Glutamatergic neuron (in vitro differentiated cells): Measurements from ENCODE around the gene SRGN. TPM values are rescaled to one million over a fixed set of nuclear protein-coding genes. Genes with fewer than 3 reads are reported as not detected.
A peak's percentile ranks its signal among the peaks of the same experiment; 100 is the strongest.

Experiments
- DNase-seq: peaks from one replicate; pipeline ENCODE4 v3.0.0; 2022
- H3K27ac Mint-ChIP-seq: one replicate; pipeline ENCODE4 v1.8.0; 2020; ENCODE audit warnings: mild to moderate bottlenecking, mixed read lengths, inconsistent platforms; ENCODE audit not compliant: unreplicated experiment
- H3K27me3 Mint-ChIP-seq: one replicate; pipeline ENCODE4 v1.8.0; 2020; ENCODE audit warnings: mild to moderate bottlenecking, moderate library complexity, mixed read lengths, inconsistent platforms; ENCODE audit not compliant: unreplicated experiment
- H3K36me3 Mint-ChIP-seq: one replicate; pipeline ENCODE4 v1.8.0; 2020; ENCODE audit warnings: mild to moderate bottlenecking, mixed read lengths, inconsistent platforms; ENCODE audit not compliant: unreplicated experiment
- H3K4me1 Mint-ChIP-seq: one replicate; pipeline ENCODE4 v1.8.0; 2020; ENCODE audit warnings: mild to moderate bottlenecking, low read depth, mixed read lengths, inconsistent platforms; ENCODE audit not compliant: unreplicated experiment
- H3K4me3 Mint-ChIP-seq: one replicate; pipeline ENCODE4 v1.8.0; 2020; ENCODE audit warnings: mild to moderate bottlenecking, mixed read lengths, inconsistent platforms; ENCODE audit not compliant: unreplicated experiment
- H3K9me3 Mint-ChIP-seq: one replicate; pipeline ENCODE4 v1.8.0; 2020; ENCODE audit warnings: mild to moderate bottlenecking, moderate library complexity, mixed read lengths, inconsistent platforms; ENCODE audit not compliant: unreplicated experiment
- total RNA-seq: library from RNA; stranded (reverse); fragmentation: NEBNext Ultra II Directional; extraction: Animal tissue kit (Norgen Biotek cat#: 25700); gene quantifications from one replicate; pipeline ENCODE4 v1.2.1, GENCODE V29; 2021; ENCODE audit not compliant: unreplicated experiment
- TF ChIP-seq, protein P1 (sequence below): fragments of 200-600 bp; sonication (generic); IDR thresholded peaks from one replicate; pipeline ENCODE4 v1.5.0; 2021; ENCODE audit not compliant: partially characterized antibody, unreplicated experiment

The SRGN gene
- total RNA-seq, 1 donor from 2014 or later: not detected

DNA sequence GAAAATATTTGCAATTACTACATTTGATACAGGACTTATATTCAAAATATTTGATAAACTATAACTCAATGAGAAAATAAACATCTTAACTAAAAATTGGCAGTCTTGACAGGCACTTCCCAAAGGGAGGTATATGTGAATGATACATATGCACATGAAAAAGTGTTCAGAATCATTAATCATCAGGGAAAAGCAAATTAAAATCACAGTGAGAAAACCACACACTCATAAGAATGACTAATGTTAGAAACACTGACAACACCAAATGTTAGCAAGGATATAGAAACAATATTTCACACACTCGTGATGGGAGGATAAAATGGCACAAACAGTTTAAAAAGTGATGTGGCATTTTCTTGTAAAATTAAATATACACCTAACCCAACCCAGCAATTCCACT, 32.0 kb downstream of the SRGN start:
- H3K27me3 Mint-ChIP-seq: peaks cover 4% of the 10 kb centered on the region
- H3K4me3 Mint-ChIP-seq: no peak overlapping the region
- H3K9me3 Mint-ChIP-seq: peaks cover 9% of the 10 kb centered on the region
- H3K36me3 Mint-ChIP-seq: no peaks in the 10 kb centered on the region
- H3K4me1 Mint-ChIP-seq: peaks cover 1% of the 10 kb centered on the region
- DNase-seq: no peak
- H3K27ac Mint-ChIP-seq: no peak overlapping the region
- TF ChIP-seq, protein P1, sequence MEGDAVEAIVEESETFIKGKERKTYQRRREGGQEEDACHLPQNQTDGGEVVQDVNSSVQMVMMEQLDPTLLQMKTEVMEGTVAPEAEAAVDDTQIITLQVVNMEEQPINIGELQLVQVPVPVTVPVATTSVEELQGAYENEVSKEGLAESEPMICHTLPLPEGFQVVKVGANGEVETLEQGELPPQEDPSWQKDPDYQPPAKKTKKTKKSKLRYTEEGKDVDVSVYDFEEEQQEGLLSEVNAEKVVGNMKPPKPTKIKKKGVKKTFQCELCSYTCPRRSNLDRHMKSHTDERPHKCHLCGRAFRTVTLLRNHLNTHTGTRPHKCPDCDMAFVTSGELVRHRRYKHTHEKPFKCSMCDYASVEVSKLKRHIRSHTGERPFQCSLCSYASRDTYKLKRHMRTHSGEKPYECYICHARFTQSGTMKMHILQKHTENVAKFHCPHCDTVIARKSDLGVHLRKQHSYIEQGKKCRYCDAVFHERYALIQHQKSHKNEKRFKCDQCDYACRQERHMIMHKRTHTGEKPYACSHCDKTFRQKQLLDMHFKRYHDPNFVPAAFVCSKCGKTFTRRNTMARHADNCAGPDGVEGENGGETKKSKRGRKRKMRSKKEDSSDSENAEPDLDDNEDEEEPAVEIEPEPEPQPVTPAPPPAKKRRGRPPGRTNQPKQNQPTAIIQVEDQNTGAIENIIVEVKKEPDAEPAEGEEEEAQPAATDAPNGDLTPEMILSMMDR: no peak

GRCh38 chr10:69123306-69123746, 35.4 kb downstream of the SRGN start:
- TF ChIP-seq, protein P1: peak; percentile 4
- Mint-ChIP-seq H3K4me3 (peak overlapping the region; percentile 93), H3K27me3 (peaks cover 4% of the 10 kb centered on the region), H3K27ac (peak overlapping the region; percentile 85), H3K9me3 (peaks cover 10% of the 10 kb centered on the region), H3K36me3 (no peaks in the 10 kb centered on the region), H3K4me1 (peaks cover 3% of the 10 kb centered on the region)
- peak; percentile 69 for DNase-seq

DNA sequence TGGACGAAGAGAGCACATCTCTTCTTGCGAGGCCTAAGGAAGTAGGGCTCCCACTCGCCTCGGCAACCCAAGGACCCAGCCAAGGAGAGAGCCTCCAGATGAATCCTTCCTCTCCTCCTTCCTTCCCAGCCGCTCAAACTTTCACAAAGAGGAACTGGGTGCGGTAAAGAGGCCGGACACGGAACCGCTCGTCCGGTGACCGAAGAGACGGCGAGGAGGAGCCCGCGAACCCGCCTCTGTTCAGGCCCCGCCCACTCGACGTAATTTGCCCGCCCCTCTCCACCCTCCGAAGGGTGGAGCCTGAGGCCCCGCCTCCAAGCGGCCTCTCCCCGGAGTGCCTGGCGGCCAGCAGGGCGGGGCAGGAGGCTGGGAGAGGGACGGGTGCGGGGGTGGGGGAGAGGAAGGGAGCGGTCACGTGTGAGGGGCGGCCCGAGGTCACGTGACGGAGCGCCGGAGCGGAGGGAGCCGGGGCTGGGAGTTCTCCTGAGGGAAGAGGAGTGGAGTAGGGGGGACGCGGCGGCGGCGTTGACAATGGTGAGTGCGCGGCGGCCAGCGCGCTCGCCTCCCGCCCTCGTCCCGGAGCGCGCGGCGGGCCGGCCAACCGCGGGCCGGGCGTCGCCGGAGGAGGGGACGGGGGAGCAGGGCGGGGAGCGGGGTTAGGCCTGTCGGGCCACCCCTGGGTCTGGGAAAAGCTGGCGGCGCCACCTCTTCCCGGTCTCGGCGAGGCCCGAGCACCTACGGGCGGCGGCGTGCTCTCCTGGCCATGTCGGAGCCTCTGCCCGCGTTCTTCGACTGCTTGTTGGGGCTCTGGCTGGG, 36.1 kb downstream of the SRGN start, which contains the start of gene VPS26A:
TSS of gene VPS26A (plus strand) at position 432 of the 816 bp plus-strand sequence. CDS start at position 532, 100 bp downstream.
- no peaks in the 10 kb centered on the region for H3K36me3 Mint-ChIP-seq
- peaks cover 3% of the 10 kb centered on the region for H3K4me1 Mint-ChIP-seq
- H3K27ac Mint-ChIP-seq: peak within 1 kb of the TSS; percentile 85
- TF ChIP-seq, protein P1: peak; percentile 3
- DNase-seq: peak; percentile 100
- peaks cover 10% of the 10 kb centered on the region for H3K9me3 Mint-ChIP-seq
- H3K27me3 Mint-ChIP-seq: peaks cover 4% of the 10 kb centered on the region
- peak within 1 kb of the TSS; percentile 96 for H3K4me3 Mint-ChIP-seq

- Mint-ChIP-seq H3K9me3 (peaks cover 10% of the 10 kb centered on the region), H3K36me3 (no peaks in the 10 kb centered on the region), H3K4me1 (peaks cover 4% of the 10 kb centered on the region), H3K4me3 (peak overlapping the region; percentile 96), H3K27ac (peak overlapping the region; percentile 79), H3K27me3 (peaks cover 4% of the 10 kb centered on the region)
- peak; percentile 32 for DNase-seq
- TF ChIP-seq, protein P1: no peak
These were observed 36.8 kb downstream of the SRGN start for GRCh38 chr10:69124563-69125268.
